DMS 273 (cell line): ENCODE results near the gene PPIA.
"Not testable (repeated sequence)": the region's sequence is repeated elsewhere in the genome, so short reads cannot be mapped to it uniquely, and the experiment has no call there.

Experiments used
- DNase-seq: peaks from one replicate; lab custom pipeline; 2025; ENCODE audit not compliant: unreplicated experiment; lab: John Stamatoyannopoulos, UW

The PPIA gene

GRCh38 chr7:44784364-44784763 is 12.1 kb upstream of the PPIA start:
- DNase-seq, result no peak

- not testable (repeated sequence) for DNase-seq
Measured at GRCh38 chr7:44785218-44785617, 11.3 kb upstream of the PPIA start.

- DNase-seq, result no peak
Measured at GRCh38 chr7:44787041-44787440, 9.4 kb upstream of the PPIA start.

GRCh38 chr7:44787762-44788161 is 8.7 kb upstream of the PPIA start:
- DNase-seq, result peak; percentile 55

- DNase-seq, result no peak
Measured at GRCh38 chr7:44789990-44790389, 6.5 kb upstream of the PPIA start.

DNA sequence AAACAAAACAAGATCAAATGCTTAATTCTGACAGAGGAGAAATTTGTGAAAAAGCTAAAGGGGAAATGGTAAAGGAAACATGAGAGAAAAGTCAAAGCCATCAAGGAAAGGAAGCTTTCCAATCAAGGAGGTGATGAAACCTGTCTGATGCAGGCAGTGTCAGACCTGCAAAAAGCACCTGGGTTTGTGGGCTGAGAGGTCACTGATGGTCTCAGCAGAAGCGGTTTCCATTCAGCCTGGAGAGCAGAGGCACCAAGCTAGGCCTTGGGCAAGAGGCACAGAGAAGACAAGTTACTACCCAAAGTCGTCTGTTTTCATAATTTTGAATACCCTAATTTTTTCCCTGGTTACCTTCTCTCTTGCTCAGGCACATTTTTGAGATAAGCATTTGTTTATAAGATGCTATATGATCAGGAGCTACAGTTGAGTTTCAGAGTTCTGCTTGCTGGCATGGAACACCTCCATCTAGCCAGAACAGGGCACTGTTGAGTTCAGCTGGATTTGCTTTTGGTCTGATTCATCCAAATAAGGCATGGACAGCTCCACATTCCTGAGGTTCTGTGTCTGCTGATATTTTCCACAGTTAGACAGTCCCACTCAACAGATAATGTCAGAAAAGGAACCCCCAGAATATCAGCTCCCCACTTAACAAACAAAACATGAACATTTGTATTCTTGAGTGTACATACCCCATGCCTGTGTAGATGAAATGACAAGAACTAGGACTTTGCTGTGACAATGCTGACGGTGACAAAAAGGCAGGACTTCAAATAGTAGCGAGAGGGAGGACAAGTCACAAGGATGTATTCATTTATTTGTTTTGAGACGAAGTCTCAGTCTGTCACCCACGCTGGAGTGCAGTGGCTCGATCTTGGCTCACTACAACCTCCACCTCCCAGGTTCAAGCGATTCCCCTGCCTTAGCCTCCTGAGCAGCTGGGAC is 4.9 kb upstream of the PPIA start:
- no peak for DNase-seq

DNA sequence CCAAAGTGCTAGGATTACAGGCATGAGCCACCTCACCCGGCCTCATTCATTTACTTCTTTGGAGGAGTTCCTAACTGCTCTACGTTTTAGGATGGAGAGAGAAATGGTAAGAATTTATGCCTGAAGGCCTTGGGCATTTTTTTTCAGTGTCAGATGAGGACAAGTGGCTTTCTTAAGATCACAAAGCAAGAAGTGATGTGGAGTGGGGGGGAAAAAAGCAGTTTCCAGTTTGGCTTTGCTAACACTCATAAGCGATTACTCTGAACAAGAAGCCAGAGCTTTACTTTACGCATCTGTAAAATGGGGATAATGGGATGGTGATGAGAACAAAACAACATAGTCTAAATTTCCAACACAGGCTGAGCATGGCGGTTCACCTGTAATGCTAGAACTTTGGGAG is 2.6 kb upstream of the PPIA start:
- DNase-seq, result no peak

DNA sequence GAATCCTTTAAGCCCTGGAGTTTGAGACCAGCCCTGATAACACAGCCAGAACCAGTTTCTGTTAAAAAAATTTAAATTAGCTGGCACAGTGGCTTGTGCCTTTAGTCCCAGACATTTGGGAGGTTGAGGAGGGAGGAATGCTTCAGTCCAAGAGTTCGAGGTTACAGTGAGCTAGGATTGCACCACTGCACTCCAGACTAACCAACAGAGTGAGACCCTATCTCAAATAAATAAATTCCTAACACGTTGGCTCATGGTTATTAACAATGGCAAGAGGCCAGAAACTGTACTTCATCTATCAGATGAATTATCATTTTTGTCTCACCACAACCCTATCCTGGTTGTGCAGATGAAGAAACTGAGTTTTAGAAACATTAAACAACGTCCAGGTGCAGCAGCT is 2.1 kb upstream of the PPIA start:
- DNase-seq, result no peak

- peak; percentile 95 for DNase-seq
Measured at GRCh38 chr7:44796034-44796503, 412 bp upstream of the PPIA start.

- peak; percentile 96 for DNase-seq
Measured at GRCh38 chr7:44797329-44798258, 1.1 kb downstream of the PPIA start.

GRCh38 chr7:44798649-44799305 is 2.3 kb downstream of the PPIA start:
- peak; percentile 47 for DNase-seq

DNA sequence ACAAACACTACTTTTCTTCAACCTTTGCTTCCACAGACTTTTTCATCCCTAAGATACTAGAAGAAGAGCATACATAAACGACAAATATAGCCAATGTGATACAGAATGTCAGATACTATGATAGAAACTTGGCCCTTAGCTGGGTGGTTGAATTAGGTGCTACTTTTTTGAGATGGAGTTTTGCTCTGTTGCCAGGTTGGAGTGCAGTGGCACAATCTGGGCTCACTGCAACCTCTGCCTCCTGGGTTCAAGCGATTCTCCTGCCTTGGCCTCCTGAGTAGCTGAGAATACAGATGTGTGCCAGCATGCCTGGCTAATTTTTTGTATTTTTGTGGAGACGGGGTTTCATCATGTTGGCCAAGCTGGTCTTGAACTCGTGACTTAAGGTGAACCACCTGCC is 3.5 kb downstream of the PPIA start:
- DNase-seq, result no peak

- peak; percentile 39 for DNase-seq
Measured at GRCh38 chr7:44801890-44802289, 5.4 kb downstream of the PPIA start.

DNA sequence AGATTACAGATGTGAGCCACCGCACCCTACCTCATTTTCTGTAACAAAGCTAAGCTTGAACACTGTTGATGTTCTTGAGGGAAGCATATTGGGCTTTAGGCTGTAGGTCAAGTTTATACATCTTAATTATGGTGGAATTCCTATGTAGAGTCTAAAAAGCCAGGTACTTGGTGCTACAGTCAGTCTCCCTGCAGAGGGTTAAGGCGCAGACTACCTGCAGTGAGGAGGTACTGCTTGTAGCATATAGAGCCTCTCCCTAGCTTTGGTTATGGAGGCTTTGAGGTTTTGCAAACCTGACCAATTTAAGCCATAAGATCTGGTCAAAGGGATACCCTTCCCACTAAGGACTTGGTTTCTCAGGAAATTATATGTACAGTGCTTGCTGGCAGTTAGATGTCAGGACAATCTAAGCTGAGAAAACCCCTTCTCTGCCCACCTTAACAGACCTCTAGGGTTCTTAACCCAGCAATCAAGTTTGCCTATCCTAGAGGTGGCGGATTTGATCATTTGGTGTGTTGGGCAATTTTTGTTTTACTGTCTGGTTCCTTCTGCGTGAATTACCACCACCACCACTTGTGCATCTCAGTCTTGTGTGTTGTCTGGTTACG is 6.0 kb downstream of the PPIA start:
- peak; percentile 58 for DNase-seq

DNA sequence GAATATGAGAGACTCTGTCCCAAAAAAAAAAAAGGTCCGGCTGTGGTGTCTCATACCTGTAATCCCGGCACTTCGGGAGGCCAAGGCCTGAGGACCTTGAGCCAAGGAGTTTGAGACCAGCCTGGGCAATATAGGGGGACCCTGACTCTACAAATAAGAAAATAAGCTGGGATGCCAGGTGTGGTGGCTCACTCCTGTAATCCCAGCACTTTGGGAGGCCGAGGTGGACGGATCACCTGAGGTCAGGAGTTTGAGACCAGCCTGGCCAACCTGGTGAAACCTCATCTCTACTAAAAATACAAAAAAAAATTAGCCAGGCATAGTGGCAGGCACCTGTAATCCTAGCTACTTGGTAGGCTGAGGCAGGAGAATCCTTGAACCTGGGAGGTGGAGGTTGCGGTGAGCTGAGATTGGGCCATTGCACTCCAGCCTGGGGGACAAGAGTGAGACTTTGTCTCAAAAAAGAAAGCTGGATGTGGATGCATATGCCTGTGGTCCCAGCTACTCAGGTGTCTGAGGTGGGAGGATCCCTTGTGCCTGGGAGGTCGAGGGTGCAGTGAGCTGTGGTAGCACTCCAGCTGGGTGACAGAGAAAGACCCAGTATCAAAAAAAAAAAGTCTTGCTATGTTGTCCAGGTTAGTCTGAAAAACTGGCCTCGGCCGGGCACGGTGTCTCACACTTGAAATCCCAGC is 7.5 kb downstream of the PPIA start:
- DNase-seq, result peak; percentile 46

- peak; percentile 44 for DNase-seq
Measured at GRCh38 chr7:44805950-44806349, 9.5 kb downstream of the PPIA start.

DNA sequence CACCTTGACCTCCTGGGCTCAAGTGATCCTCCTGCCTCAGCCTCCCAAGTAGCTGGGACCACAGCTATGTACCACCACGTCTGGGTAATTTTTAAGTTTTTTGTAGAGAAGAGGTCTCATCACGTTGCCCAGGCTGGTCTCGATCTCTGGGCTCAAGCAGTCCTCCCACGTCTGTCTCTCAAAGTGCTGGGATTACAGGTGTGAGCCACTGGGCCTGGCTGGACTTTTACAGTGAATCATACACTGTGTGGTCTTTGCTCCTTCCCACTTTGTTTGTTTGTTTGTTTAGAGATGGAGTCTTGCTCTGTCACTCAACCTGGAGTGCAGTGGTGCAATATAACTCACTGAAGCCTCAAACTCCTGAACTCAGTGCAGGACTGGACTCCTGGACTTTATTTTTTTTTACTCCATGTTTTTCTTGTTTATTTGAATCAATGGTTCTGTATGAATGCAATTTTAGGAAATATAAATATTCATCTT is 12.5 kb downstream of the PPIA start:
- DNase-seq, result no peak

- DNase-seq, result no peak
Measured at GRCh38 chr7:44811093-44811492, 14.6 kb downstream of the PPIA start.

- no peak for DNase-seq
Measured at GRCh38 chr7:44811571-44811970, 15.1 kb downstream of the PPIA start.

DNA sequence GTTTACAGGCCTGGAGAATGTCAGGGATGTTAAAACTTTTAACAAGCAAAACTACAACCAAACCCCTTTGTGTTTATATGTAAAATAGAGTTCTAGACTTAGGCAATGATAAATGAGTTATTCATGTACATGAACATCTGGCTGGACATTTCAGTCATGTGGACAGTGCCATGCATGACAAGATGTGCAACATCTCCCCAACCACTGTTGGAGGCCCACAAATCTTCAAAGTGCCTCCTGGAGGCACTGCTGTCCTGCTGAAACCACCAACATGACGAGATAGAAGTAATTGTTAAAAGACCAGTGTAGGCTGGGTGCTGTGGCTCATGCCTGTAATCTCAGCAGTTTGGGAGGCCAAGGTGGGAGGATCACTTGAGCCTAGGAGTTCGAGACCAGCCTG is 18.4 kb downstream of the PPIA start:
- peak; percentile 38 for DNase-seq
